SIG-M5 treated with dmso at 0.1 percent for 504 hours (cell line): Measurements from ENCODE around the gene CAST.

ENCODE experiments used
- DNase-seq: peaks from one replicate; lab custom pipeline; 2025; ENCODE audit not compliant: unreplicated experiment; lab: John Stamatoyannopoulos, UW

CAST gene

DNA sequence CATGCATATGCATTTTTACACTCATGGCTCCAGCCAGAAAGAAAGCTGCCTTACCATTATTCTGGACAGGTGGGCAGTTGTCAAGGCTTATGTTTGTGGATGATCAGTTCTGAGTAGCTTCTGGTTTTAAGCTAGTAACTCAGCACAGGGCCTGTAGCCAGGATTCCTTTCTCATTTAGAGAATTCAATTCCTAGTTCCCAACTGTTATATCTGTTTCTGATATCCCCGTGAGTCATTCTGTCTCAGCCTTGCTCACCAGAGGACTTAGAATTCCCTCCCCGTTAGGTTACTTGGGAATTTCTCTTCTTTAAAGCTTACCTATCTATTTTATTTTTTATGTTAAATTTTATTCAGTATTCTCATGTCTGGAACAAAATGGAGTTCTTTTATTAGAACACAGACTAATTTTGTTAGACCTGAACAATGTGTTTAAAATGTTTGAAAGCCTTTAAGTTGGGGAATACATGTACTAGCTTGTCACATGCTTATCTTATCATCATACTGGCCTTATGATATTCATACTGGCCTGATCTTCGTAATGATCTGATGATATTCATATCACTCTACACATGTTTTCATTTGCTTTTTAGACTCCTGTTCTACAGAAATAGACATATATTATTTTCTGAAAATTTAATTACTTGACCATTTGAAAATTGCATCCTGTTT is 47.1 kb downstream of the CAST start:
- no peak for DNase-seq

DNA sequence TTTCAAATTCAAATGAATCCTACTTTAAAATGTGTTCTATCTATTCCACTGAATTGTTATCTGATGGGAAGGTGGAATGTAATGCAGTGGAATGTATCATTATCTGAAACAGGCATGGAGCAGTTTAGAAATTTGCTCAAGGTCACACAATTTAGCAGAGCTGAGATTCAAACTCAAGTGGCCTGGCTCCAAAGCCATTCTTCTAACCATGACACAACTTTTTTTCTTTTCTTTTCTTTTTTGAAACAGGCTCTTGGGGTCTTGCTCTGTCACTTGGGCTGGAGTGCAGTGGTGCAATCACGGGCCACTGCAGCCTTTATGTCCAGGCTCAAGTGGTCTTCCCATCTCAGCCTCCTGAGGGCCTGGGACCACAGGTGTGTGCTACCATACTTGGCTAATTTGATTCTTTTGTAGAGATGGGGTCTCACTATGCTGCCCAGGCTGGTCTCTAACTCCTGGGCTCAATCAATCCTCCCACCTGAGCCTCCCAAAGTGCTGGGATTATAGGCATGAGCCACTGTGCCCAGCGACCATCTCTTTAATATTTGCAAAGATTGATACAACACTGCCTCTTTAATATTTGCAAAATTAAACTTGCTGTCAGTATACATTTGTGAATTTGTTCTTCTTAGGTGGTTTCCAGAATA is 50.0 kb downstream of the CAST start:
- DNase-seq = no peak

- no peak for DNase-seq
These were observed 52.3 kb downstream of the CAST start for GRCh38 chr5:96714450-96714849.

DNA sequence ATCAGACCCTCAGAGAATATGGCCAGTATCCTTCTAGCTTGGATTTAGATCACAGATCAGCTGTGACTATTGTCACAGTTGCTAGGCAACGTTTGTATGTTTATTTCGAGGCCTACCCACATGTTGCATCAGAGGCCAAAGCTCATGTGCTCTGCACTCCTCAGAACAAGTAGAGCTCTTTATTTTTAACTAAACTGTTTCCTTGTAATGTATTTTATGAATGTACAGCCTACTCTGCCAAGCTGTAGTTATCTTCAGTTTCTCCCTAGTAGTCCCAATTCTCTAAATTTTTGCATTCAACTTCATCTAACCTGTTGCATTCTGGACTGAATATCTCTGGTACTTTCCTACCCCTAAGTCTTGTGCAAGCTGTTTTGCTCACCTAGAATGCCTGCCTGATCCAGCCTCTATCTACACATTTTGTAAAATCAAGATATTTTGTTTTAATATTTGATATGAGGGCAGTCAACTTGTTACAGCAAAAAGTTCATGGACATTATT is 52.8 kb downstream of the CAST start:
- peak; percentile 69 for DNase-seq

- DNase-seq = no peak
These were observed 53.8 kb downstream of the CAST start for GRCh38 chr5:96716007-96716406.

DNA sequence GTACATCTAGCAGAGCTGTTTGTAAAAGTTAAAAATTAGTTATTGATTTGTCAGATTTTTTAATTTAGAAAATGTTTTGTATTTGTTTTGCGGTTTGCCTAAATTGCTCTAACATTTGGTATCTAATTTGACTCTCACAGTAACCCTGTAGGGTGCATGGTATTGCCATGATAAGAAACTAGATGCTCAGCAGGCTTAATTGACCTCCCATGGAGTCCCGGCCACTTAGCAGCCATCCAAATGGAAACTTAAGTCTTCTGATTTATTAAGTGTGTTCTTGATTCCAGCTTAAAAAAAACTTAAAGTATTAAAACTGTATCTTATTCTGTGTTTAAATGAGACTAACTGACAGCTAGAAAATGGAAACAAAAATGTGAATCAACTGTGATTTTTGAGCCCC is 54.5 kb downstream of the CAST start:
- no peak for DNase-seq

DNA sequence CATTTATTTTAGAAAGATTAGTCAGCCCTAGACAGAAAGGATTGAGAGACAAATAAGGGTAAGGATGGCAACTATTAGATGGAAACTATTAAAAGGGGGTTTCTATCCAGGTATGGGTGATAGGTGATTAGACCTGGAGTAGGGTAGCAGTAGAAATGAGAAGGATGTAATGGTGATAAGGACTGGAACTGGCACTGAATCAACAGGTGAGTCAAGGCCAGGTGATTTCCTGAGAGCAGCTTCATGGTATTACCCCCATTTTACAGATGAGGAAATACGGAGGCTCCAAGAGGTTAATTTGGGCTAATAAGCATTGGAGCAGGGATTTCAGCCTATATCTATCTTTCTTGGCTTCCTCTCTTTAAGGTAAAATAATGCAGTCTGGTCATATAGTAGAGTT is 55.7 kb downstream of the CAST start:
- DNase-seq = no peak

- DNase-seq = no peak
These were observed 56.5 kb downstream of the CAST start for GRCh38 chr5:96718635-96719077.

DNA sequence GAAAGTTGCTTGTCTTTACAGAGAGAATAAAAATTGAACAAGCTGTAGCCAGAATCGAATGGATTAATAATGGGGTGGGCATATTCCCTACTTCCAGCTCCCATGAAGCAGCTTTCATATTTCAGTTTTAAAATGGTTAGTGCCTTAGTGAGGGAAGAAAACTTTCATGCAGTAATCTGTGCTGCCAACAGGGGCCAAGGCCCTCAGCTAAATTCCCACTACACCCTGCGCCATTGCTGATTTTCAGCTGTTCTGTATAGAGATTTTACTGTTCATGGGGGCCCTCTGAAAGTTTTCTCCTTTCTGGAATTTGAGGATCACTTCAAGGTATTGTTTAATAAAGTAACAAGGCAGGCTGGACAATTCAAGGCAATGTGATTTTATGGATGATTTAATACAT is 58.2 kb downstream of the CAST start:
- DNase-seq = no peak

DNA sequence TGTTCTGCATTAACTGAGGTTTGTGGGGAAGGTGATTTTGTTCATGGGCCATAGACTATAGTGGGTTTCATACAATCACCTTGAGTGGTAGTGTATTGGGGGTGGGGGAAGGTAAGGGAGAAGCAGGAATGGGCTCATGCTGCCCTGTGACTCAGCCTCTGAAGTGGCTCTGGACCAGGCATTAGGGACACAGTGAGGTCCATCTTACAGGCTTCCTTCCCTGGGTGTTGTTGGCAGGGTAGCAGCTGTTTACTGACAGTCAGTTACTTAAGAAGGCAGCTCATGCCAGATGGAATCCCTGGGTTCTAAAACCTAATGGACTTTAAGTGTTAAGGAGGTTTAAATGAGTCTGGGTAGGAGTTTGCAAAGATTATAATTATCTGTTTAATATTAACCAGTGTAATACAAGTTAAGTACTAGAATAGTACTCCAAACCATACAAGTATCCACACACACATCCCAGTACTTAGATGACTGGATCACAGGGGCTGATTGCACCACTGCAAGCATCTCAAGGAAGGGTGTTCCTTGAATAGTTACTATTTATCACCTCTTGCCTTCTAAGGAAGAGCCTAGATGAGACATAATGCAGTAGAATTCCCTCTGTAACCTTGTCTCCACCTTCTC is 59.3 kb downstream of the CAST start:
- no peak for DNase-seq

GRCh38 chr5:96725257-96725656 is 63.1 kb downstream of the CAST start:
- no peak for DNase-seq

DNA sequence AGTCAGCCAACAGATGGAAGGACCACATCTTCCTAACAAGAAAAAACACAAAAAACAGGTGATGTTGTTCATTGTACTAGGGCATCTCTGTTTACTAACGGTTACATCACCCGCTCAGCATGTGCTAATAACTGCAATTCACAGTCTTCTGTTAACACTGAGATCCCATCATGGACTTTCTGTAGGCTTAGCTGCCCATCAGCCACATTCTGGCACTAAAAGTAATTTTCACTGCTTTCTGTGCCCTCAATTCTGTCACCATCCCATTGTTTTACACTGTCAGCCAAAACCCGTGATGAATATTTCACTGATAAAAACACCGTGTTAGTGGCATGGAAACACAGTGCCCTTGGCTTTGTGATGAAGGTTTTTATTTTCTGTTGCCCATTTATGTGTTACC is 64.6 kb downstream of the CAST start:
- DNase-seq = no peak

- DNase-seq = no peak
These were observed 67.0 kb downstream of the CAST start for GRCh38 chr5:96729156-96729555.

DNA sequence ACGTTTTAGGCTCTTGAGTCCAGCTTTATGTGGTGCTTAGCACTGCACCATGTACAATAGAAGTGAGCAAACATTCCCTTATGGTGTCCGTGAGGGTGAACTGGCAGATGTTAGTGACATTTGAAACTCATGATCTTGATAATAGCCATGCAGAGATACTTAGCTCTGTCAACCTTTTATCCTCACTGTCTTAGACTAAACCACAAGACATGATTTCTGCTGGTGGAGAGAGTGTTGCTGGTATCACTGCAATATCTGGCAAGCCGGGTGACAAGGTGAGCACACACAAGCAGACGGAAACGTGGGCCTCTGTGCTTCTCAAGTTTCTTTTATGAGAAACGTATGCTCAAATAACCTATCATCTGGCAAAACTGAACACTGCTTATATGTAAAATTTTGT is 68.4 kb downstream of the CAST start:
- DNase-seq = no peak

DNA sequence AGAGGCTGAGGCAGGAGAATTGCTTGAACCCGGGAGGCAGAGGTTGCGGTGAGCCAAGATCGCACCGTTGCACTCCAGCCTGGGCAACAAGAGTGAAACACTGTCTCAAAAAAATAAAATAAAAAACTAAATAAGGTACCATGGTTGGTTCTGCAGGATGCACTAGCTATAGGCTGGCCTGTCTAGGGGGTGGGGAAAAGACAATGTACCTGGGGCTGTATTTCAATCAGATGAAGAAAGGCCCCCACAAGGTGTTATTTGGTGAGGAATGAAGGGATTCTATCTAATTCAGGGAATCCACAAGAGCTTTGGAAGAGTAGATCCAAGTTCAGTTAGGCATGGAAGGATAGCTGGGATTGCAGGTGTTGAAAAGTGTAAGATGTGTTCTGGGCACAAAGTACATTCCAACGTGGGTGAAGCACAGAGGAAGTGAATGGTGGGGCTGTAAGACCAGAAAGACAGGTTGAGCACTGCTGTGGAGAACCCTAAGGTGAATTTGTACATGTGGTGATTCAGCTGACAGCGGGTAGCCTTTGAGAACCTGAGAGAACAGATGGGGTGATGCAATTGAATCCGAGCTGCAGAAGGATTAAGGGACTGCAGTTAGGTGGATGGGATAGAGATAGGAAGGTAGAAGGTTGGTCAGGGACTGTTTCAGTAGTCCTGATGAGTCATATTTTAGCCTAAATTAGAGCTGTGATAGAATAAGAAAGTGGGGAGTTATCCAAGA is 71.8 kb downstream of the CAST start:
- peak; percentile 55 for DNase-seq

DNA sequence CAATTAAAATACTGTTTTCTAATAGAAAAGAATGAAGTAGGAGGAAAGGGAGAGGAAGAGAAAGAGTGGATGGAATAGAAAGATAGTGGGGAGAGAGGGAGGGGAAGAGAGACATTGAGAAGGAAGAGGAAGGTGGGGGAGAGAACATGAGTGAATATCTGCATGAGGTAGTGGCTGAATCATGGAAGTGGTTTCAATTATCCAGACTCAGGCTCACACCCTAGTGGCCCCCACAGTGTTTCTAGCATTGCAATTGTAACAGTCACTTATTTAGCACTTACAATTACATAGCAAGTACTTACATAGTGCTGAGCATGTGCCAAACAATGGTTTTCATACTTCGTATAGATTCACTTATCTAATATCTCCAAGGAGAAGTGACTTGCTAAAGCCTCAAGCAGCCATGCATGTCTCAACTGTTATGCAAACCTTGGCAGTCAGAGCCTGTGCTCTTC is 72.7 kb downstream of the CAST start:
- no peak for DNase-seq

GRCh38 chr5:96736937-96737336 is 74.8 kb downstream of the CAST start:
- no peak for DNase-seq

- no peak for DNase-seq
These were observed 78.9 kb downstream of the CAST start for GRCh38 chr5:96741106-96741505.

GRCh38 chr5:96741891-96742309 is 79.7 kb downstream of the CAST start:
- no peak for DNase-seq

- DNase-seq = no peak
These were observed 80.4 kb downstream of the CAST start for GRCh38 chr5:96742538-96742937.

DNA sequence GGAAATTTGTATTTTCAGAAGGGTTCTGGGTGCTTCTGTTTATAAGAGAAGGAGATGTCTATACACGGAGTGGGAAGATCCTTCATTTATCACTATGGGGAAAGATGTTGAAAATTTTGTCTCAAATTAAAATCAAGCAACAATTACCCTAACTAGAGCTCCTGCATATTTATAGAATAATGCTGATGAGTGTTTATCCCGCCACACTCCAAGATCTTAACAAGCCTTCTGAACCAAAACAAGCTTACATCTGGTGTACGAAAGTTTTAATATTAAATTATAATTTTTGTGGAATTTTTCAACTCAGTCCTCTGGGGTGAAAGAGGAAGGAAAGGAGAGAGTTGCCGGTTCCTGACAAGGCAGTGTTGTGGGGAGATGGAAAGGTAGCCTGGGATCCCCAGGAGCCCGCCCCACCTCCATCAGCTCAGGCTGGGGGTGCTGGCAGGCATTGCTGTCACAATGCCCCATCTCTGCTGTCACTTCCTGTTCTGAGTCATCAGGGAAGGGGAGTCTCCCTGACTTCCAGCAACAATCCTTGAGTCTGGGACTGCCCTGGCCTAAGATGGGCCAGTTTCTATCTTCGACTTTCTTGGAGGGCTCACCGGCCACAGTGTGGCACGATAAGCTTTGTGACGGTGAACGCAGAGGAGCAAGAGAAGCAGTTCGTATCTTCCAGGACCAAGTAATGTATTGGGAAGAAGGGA is 81.0 kb downstream of the CAST start:
- peak; percentile 7 for DNase-seq
